NCI-H446 treated with DMSO at 0.1 percent for 48 hours (cell line): Measurements from ENCODE around the gene TRUB2.
"Not testable (repeated sequence)": the region's sequence is repeated elsewhere in the genome, so short reads cannot be mapped to it uniquely, and the experiment has no call there.

Experiments
- DNase-seq: peaks from one replicate; lab custom pipeline; 2025; lab: John Stamatoyannopoulos, UW

TRUB2 gene

GRCh38 chr9:128298535-128299482, 23.4 kb downstream of the TRUB2 start:
- DNase-seq, result no peak

- no peak for DNase-seq
These were observed 24.9 kb downstream of the TRUB2 start for GRCh38 chr9:128297221-128297773.

DNA sequence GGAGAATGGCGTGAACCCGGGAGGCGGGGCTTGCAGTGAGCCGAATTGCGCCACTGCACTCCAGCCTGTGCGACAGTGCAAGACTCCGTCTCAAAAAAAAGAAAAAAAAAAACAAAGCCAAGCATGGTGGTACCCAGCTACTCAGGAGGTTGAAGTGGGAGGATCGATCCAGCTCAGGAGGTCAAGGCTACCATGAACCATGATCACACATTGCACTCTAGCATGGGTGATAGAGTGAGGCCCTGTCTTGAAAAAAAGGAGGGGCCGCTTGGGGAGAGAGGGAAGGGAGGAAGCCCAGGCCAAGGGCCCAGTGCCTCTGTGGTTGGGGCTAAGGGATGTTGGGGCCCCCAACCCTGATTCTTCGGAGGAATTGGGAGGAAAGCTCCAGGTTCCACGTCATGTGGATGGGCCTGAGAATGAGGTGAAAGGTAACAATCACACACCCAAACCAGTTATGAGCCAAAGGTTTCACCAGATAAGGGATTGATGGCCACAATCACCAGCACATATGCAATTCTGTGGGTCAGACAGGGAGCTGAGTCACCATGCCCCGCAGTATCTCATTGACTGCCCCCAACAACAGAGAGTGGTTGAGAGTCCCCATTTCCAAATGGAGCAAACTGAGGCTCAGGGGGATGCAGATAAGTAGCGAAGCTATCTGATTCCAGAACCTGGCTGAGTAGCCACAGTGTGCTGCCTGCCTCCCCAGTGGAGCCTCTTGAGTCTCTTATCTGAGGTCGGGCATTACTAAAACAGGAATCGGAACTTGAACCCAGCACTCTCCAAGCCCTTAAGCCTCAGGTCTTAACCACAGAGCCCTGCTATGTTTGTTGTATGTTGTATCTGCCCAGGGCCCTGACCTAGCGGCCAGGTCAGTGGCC, 25.7 kb downstream of the TRUB2 start:
- DNase-seq, result no peak

GRCh38 chr9:128294142-128294541, 28.1 kb downstream of the TRUB2 start:
- no peak for DNase-seq

DNA sequence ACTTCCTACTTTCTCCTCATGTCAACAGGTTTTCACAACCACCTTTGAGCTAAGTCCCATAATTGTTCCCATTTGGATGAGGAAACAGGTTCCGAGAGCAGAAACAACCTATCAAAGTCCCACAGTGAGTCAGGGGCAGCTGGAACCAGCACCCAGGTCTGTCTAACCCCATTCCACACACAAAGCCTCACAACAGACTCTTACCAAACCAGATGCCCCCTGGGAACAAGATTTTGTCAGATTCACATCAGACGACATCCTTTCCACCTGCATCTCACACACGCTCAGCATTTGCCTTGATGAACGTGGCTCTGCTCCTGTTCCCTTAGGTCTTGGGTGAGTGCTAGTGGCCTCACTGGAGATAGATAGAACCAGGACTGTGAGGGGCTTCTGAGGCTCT, 29.2 kb downstream of the TRUB2 start:
- DNase-seq, result no peak

DNA sequence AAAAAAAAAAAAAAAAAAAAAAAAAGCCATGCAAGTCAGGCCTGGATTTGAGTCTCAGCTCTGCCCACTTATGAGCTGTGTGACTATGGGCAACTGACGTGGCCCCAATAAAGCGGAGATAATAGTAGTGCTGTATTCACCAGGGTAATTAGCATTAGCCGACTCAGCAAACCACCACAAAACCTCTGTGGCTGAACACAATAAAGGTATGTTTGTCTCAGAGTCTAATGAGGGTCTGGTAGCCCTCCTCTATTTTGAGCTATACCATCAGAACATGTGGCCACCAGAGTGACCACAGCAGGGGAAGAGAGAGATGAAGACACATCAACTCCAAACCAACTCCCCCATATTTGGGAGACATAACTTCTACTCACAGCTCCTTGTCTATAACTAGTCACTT, 30.2 kb downstream of the TRUB2 start:
- no peak for DNase-seq

- no peak for DNase-seq
These were observed 33.8 kb downstream of the TRUB2 start for GRCh38 chr9:128288273-128289004.

DNA sequence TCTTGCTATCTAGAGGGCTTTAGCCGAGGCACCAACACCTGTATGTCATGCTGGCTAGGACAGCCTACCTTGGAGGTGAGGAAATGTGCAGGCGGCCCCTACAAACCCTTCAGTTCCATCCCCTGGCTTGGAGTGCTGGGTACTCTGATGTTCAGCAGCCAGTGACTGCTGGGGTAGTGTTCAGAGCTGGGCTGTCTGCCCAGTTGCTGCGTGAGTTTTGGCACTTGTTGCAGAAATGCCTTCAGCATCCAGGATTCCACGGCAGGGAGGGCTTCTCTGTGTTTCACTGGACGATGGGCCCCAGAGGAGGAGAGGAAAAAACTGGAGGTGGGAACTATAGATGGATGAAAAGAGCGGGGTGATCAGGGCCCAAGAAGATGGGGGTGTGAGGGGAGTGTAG, 35.8 kb downstream of the TRUB2 start:
- DNase-seq, result no peak

DNA sequence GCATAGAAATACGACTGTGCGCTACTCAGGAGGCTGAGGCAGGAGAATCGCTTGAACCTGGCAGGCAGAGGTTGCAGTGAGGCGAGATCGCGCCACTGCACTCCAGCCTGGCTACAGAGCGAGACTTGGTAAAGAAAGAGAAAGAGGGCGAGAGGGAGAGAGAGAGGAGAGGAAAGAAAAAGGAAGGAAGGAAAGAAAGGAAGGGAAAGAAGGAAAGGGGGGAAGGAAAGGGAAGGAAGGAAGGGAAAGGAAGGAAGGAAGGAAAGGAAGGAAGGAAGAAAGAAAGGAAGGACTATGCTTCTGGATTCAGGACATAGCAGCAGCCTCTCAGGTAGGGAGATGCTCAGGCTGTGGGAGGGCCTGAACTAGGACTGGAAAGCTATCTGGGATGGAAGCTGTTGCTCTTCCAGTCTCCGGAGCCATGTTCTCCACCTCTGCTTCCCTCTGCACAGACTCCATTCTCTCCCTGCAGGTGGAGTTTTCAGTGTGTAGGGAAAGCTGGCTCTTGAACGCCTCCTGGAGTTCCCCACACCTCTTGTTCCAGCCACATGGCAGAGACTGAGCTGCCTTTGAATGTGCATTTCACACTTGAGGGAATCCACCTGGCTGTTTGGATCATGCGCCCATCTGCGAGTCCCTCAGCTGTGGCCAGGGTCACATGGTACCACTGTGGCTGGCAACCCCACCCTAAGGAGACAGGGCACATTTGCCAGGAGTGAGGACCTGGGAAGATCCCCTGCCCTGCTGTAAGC, 37.0 kb downstream of the TRUB2 start:
- no peak for DNase-seq

- DNase-seq, result no peak
These were observed 39.7 kb downstream of the TRUB2 start for GRCh38 chr9:128282500-128282899.

DNA sequence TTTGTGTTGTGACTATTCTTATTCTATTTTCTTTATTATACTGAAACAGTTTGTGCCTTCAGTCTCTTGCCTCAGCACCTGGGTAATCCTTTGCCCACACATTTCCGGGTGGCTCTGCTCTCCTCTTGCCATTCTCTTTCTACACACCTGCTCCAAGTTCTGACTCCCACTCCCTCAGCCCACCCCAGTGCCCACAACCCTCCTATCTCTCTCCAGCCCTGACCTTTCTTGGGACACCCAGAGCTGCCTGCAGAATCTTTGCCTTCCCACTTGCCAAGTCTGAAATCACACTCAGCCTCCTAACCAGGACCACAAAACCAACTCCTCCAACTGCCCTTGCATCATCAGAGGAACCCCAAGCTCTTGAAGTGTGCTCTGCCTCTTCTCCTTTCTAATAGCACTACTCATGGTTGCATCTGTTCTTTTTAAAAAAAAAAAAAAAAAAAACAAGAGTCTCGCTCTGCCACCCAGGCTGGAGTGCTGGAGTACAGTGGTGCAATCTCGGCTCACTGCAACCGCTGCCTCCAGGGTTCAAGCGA, 42.1 kb downstream of the TRUB2 start:
- DNase-seq, result no peak

- not testable (repeated sequence) for DNase-seq
These were observed 42.9 kb downstream of the TRUB2 start for GRCh38 chr9:128279088-128280073.

DNA sequence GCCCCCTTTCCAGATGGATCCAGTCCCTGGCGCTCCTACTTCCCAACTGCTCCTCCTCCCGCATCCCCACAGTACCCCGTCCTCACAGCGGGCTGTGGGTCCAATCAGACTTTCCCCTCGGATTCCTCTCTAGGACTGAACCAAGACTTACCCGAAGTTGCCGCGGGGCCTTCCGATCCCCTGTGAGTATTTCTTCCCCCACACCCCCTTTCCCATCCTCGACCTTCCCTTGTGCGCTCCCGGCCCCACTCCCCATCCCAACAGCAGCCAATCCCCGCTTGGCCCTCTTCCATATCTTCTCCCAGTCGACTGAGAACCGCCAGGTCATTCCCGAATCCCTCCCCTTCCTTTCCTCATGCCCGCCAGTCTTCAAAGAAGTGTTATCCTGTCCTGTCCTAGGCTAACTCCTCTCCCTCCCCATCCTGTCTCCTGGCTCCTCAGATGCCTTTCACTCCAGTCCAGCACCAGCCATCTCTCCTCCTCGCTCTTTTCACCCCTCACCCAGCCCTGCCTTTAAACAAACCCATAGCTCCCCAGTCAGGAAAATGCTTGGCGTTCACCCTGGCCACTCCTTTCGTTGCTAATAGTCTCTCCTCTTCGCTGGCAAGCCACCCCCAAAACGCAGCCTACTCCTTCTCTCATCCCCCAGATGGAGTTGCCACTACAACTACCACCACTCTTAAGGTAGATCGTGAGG, 45.5 kb downstream of the TRUB2 start:
- DNase-seq, result no peak

- DNase-seq, result peak; percentile 92
These were observed 46.2 kb downstream of the TRUB2 start, which contains the start of gene SWI5 for GRCh38 chr9:128276008-128276573. TSS of gene SWI5 (plus strand) at chr9:128276276.

DNA sequence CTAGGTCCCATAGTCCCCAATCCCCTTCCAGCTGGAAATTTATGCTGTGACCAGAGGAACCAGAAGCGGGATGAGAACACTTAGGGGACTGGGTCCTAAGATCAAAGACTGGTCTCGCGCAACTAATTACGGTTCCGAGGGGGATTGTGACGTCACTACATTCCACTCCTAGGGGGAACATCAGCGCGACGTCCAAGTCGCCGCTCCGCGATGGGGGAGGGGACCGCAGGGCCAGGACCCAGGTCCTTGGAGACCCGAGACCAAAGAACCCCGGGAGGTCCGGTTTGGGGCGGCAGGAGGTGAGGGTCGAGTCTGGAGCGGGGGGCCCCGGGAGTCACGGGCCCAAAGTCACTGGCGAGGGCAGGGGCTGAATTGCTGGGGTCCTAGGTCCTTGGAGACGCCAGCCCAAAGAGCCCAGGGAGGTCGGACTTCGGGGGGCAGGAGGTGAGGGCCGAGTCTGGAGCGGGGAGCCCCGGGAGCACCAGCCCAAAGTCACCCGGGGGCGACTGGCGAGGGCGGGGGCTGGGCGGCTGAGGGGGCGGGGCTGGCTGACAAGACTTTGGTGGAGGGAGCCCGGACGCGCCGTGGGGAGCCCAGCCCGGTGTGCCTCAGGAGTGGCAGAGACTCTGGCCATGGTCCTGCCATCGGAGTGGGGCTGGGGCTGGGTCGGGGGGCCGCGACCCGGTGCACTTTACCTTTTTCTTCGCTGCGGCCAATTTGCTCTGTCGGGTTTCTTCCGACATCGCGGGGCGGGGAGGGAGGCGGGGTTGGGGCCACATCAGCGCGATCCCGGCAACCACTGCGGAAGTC, 46.8 kb downstream of the TRUB2 start, which contains the start of gene GOLGA2:
GOLGA2 (minus strand) TSS at position 810 of the 810 bp plus-strand sequence; CDS start at position 779, 31 bp downstream.
- no peak for DNase-seq

GRCh38 chr9:128274245-128274644, 48.0 kb downstream of the TRUB2 start:
- no peak for DNase-seq

DNA sequence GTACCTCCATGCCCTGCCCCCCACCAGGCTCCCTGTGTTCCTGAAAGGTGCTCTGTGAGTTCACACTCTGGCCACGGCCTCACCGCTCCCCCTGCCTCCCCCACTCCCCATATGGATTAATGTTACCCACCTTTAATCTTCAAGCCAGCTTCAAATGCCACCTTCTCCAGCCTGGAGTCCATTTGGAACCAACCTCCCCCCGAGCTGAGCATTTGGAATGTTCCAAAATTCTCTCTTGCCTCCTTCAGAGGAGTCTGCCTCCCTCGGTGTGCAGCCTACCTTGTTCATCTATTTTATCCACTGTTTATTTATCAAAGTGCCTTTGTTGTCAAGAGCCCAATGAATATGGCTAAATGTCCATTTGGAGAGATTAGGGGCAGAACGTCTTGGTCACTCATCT, 50.7 kb downstream of the TRUB2 start:
- no peak for DNase-seq

DNA sequence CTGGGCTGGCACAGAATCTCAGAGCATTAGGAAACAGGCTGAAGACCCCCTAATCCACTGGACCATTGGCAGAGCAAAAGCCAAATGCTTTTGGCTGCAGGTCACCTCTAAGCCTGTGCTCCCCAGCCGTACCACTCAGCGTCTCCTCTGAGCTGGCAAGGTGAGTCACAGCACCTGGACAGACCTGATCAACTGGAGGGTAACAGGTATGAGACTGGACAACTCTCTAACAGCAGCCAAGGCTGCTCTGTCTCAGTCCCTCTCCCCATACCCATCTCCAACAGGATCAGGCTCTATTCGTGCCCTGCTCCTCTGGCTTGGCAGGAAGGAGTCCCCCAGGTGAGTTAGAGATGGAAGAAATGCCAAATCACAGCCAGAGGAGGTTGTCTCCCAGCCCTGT, 51.1 kb downstream of the TRUB2 start:
- DNase-seq, result no peak
